Neural cell (in vitro differentiated cells): ENCODE results near the gene ARHGAP24. TPM values are rescaled to one million over a fixed set of nuclear protein-coding genes. Genes with fewer than 3 reads are reported as not detected.

Experiments
- H2AFZ ChIP-seq: fragments of 200-600, 300-800 bp; sonication (generic), shearing (Covaris generic); 2 replicates; pipeline ENCODE4 v1.6.0; 2014; ENCODE audit warnings: low read depth, mild to moderate bottlenecking, antibody characterized with exemption, low read length, moderate library complexity
- H3F3A ChIP-seq: fragments of 200-600 bp; shearing (Covaris generic); 2 replicates; pipeline ENCODE4 v1.6.1; 2016; ENCODE audit warnings: mild to moderate bottlenecking, moderate library complexity, mixed read lengths, antibody characterized with exemption, low read length; ENCODE audit not compliant: insufficient read depth, poor library complexity, severe bottlenecking
- H3K27ac ChIP-seq: fragments of 200-600, 300-800 bp; sonication (generic), shearing (Covaris generic); 2 replicates; pipeline ENCODE4 v1.5.1; 2014; ENCODE audit warnings: mild to moderate bottlenecking, low read length, moderate library complexity
- H3K27me3 ChIP-seq: fragments of 300-800, 200-600 bp; sonication (generic), shearing (Covaris generic); 2 replicates; pipeline ENCODE4 v1.6.0; 2014; ENCODE audit warnings: mild to moderate bottlenecking, low read depth, low read length, moderate library complexity; ENCODE audit not compliant: insufficient read depth
- H3K36me3 ChIP-seq: fragments of 300-800, 200-600 bp; sonication (generic), shearing (Covaris generic); 2 replicates; pipeline ENCODE4 v1.5.1; 2014; ENCODE audit warnings: mild to moderate bottlenecking, antibody characterized with exemption, low read length, moderate library complexity; ENCODE audit not compliant: insufficient read depth
- H3K4me2 ChIP-seq: fragments of 300-800, 200-600 bp; sonication (generic), shearing (Covaris generic); 2 replicates; pipeline ENCODE4 v1.6.0; 2014; ENCODE audit warnings: mild to moderate bottlenecking, low read length
- H3K4me3 ChIP-seq: fragments of 300-800, 200-600 bp; sonication (generic), shearing (Covaris generic); 2 replicates; pipeline ENCODE4 v1.5.1; 2014; ENCODE audit warnings: mild to moderate bottlenecking, low read length, moderate library complexity
- H3K79me2 ChIP-seq: fragments of 200-600 bp; shearing (Covaris generic); replicated peaks from 2 replicates; pipeline ENCODE4 v1.6.0; 2014; ENCODE audit warnings: mild to moderate bottlenecking, low read length, moderate library complexity; ENCODE audit not compliant: insufficient read depth
- H3K9ac ChIP-seq: fragments of 300-800, 200-600 bp; sonication (generic), shearing (Covaris generic); 2 replicates; pipeline ENCODE4 v1.6.1; 2016; ENCODE audit warnings: mild to moderate bottlenecking, low read length, mixed read lengths
- H3K9me2 ChIP-seq: fragments of 200-600 bp; shearing (Covaris generic); 2 replicates; pipeline ENCODE4 v1.6.1; 2016; ENCODE audit warnings: mild to moderate bottlenecking, low read length, mixed read lengths; ENCODE audit not compliant: insufficient read depth
- H3K9me3 ChIP-seq: fragments of 200-600, 300-800 bp; sonication (generic), shearing (Covaris generic); 2 replicates; pipeline ENCODE4 v1.6.1; 2016; ENCODE audit warnings: mild to moderate bottlenecking, mixed run types, low read length, moderate library complexity, mixed read lengths
- H4K20me1 ChIP-seq: fragments of 200-600 bp; shearing (Covaris generic); 2 replicates; pipeline ENCODE4 v1.6.1; 2016; ENCODE audit warnings: mild to moderate bottlenecking, mixed run types; ENCODE audit not compliant: insufficient read depth
- CTCF ChIP-seq: fragments of 450-650 bp; IDR thresholded peaks from 2 replicates; pipeline ENCODE4 v1.5.1; 2014; ENCODE audit warnings: antibody characterized with exemption, mild to moderate bottlenecking, moderate library complexity; ENCODE audit not compliant: poor library complexity, severe bottlenecking
- EP300 ChIP-seq: fragments of 450-650 bp; conservative IDR thresholded peaks from 2 replicates; pipeline ENCODE4 v1.6.1; 2014; ENCODE audit warnings: antibody characterized with exemption, mild to moderate bottlenecking, moderate library complexity; ENCODE audit not compliant: poor library complexity, severe bottlenecking
- EZH2 ChIP-seq: fragments of 200-600, 300-800 bp; shearing (Covaris generic), sonication (generic); IDR thresholded peaks from 2 replicates; pipeline ENCODE4 v1.6.1; 2014; ENCODE audit warnings: antibody characterized with exemption, low read length, borderline replicate concordance, mild to moderate bottlenecking; ENCODE audit not compliant: insufficient read depth, poor library complexity, severe bottlenecking
- MXI1 ChIP-seq: fragments of 450-650 bp; conservative IDR thresholded peaks from 2 replicates; pipeline ENCODE4 v1.6.1; 2014; ENCODE audit warnings: antibody characterized with exemption, mild to moderate bottlenecking; ENCODE audit not compliant: poor library complexity, severe bottlenecking
- POLR2AphosphoS5 ChIP-seq: IDR thresholded peaks from 2 replicates; pipeline ENCODE4 v1.6.1; 2012
- RAD21 ChIP-seq: fragments of 450-650 bp; conservative IDR thresholded peaks from 2 replicates; pipeline ENCODE4 v1.6.1; 2014; ENCODE audit warnings: antibody characterized with exemption, mild to moderate bottlenecking, moderate library complexity
- REST ChIP-seq: IDR thresholded peaks from 2 replicates; pipeline ENCODE4 v1.6.1; 2012; ENCODE audit warnings: borderline replicate concordance
- SMC3 ChIP-seq: fragments of 450-650 bp; conservative IDR thresholded peaks from 2 replicates; pipeline ENCODE4 v1.6.1; 2014; ENCODE audit warnings: antibody characterized with exemption, mild to moderate bottlenecking, moderate library complexity; ENCODE audit not compliant: poor library complexity
- TAF1 ChIP-seq: IDR thresholded peaks from 2 replicates; pipeline ENCODE4 v1.6.1; 2012; ENCODE audit warnings: low read depth
- polyA plus RNA-seq: library from polyadenylated mRNA; depleted of rRNA; stranded (reverse); fragments of >200 nt; gene quantifications from 2 replicates; pipeline ENCODE4 v1.2.3, GENCODE V29; 2014

The ARHGAP24 gene
- polyA plus RNA-seq, 1 donor from 2014 or later, result 2.9 TPM

DNA sequence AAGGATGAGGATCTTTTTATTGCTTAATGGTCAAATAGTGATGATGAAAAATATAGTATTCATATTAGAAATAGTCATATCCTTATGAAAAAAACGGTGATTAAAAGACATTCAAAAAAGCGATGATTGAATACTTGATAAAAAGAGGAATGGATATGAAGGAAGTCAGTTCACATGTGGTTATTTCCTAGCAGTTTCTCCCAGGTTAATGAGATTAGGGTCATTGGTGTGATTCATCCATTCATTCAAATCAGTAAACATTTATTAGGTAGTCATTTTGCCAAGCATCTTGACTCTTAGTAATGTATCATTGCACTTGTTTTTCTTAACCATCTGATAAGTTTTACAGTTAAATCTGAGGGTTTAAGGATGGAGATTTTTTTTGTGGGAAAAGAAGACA is 294.1 kb downstream of the ARHGAP24 start:
- H4K20me1 ChIP-seq, result no peaks in the 10 kb centered on the region
- H3K79me2 ChIP-seq, result no peaks in the 10 kb centered on the region
- no peak overlapping the region for H3K9ac ChIP-seq
- H3K9me3 ChIP-seq, result no peaks in the 10 kb centered on the region
- no peaks in the 10 kb centered on the region for H3F3A ChIP-seq
- TF ChIP-seq RAD21 (no peak), REST (no peak), TAF1 (no peak), MXI1 (no peak), SMC3 (no peak), EZH2 (no peak), POLR2AphosphoS5 (no peak), EP300 (no peak)
- H3K27ac ChIP-seq, result no peak overlapping the region
- H3K36me3 ChIP-seq, result no peaks in the 10 kb centered on the region
- no peak overlapping the region for H2AFZ ChIP-seq
- no peaks in the 10 kb centered on the region for H3K27me3 ChIP-seq
- H3K4me3 ChIP-seq, result no peak overlapping the region
- no peaks in the 10 kb centered on the region for H3K9me2 ChIP-seq
- H3K4me2 ChIP-seq, result no peak overlapping the region

- no peak overlapping the region for H3K9ac ChIP-seq
- no peaks in the 10 kb centered on the region for H3K27me3 ChIP-seq
- no peaks in the 10 kb centered on the region for H3K9me3 ChIP-seq
- TF ChIP-seq POLR2AphosphoS5 (no peak), SMC3 (no peak), CTCF (no peak), RAD21 (no peak), REST (no peak), TAF1 (no peak), EZH2 (no peak), EP300 (no peak), MXI1 (no peak)
- H2AFZ ChIP-seq, result no peak overlapping the region
- H3F3A ChIP-seq, result no peaks in the 10 kb centered on the region
- no peak overlapping the region for H3K4me3 ChIP-seq
- H3K36me3 ChIP-seq, result no peaks in the 10 kb centered on the region
- no peak overlapping the region for H3K27ac ChIP-seq
- no peaks in the 10 kb centered on the region for H4K20me1 ChIP-seq
- no peak overlapping the region for H3K4me2 ChIP-seq
- no peaks in the 10 kb centered on the region for H3K79me2 ChIP-seq
- no peaks in the 10 kb centered on the region for H3K9me2 ChIP-seq
Measured at GRCh38 chr4:85772470-85772869, 297.5 kb downstream of the ARHGAP24 start.
